CD4-positive, alpha-beta memory T cell (primary cell): ENCODE data around the gene MARCO. TPM values are rescaled to one million over a fixed set of nuclear protein-coding genes. Genes with fewer than 3 reads are reported as not detected.

Source experiments
- CTCF ChIA-PET: fragments of 350-600 bp; sonication (Branson Sonifier 250); formaldehyde crosslinking; loops from one replicate; lab custom pipeline; 2021; ENCODE audit warnings: inconsistent platforms; ENCODE audit not compliant: partially characterized antibody; lab: Charles Lee
- POLR2A ChIA-PET: fragments of 350-600 bp; sonication (Branson Sonifier 250); formaldehyde crosslinking; loops from one replicate; lab custom pipeline; 2021; ENCODE audit not compliant: partially characterized antibody; lab: Charles Lee
- DNase-seq, 5 donors: peaks; one replicate each; pipeline versions ENCODE4 v3.0.0 to v3.0.0-alpha.2; 2020 to 2022; ENCODE audit warnings: mixed read lengths in 1 of 5
- H3K27ac ChIP-seq: one replicate; pipeline ENCODE4 v1.7.0; 2013; ENCODE audit warnings: low read depth, low read length
- H3K27me3 ChIP-seq: 2 replicates; pipeline ENCODE4 v1.7.0; 2013; ENCODE audit warnings: mild to moderate bottlenecking, low read length, moderate library complexity; ENCODE audit not compliant: insufficient read depth
- H3K36me3 ChIP-seq: 2 replicates; pipeline ENCODE4 v1.7.0; 2013; ENCODE audit warnings: mild to moderate bottlenecking, low read length, moderate library complexity; ENCODE audit not compliant: insufficient read depth
- H3K4me1 ChIP-seq: 2 replicates; pipeline ENCODE4 v1.7.0; 2013; ENCODE audit warnings: mild to moderate bottlenecking, low read length, moderate library complexity; ENCODE audit not compliant: insufficient read depth
- H3K4me3 ChIP-seq, 2 donors: one replicate each; pipeline ENCODE4 v1.7.0; 2013; ENCODE audit warnings: low read length in 2 of 2, mild to moderate bottlenecking in 1 of 2
- H3K9me3 ChIP-seq, 2 donors: one replicate each; pipeline ENCODE4 v1.7.0; 2013; ENCODE audit warnings: low read length in 2 of 2, control low read depth in 1 of 2; ENCODE audit not compliant: control insufficient read depth in 1 of 2
- H3K27ac Mint-ChIP-seq, 7 donors: one replicate each; pipeline ENCODE4 v1.8.0; 2020 to 2021; ENCODE audit warnings: mixed read lengths in 7 of 7, mild to moderate bottlenecking in 6 of 7, inconsistent platforms in 3 of 7, moderate library complexity in 3 of 7
- H3K27me3 Mint-ChIP-seq, 2 donors: one replicate each; pipeline ENCODE4 v1.8.0; 2020 to 2021; ENCODE audit warnings: mixed read lengths in 2 of 2
- H3K36me3 Mint-ChIP-seq, 2 donors: one replicate each; pipeline ENCODE4 v1.8.0; 2020 to 2021; ENCODE audit warnings: mixed read lengths in 2 of 2, inconsistent platforms in 1 of 2, mild to moderate bottlenecking in 1 of 2
- H3K4me1 Mint-ChIP-seq, 4 donors: one replicate each; pipeline ENCODE4 v1.8.0; 2020 to 2021; ENCODE audit warnings: mixed read lengths in 4 of 4, mild to moderate bottlenecking in 1 of 4
- H3K4me3 Mint-ChIP-seq, 8 donors: one replicate each; pipeline ENCODE4 v1.8.0; 2020 to 2021; ENCODE audit warnings: mixed read lengths in 8 of 8, mild to moderate bottlenecking in 7 of 8, moderate library complexity in 6 of 8, inconsistent platforms in 3 of 8
- H3K9me3 Mint-ChIP-seq, 8 donors: one replicate each; pipeline ENCODE4 v1.8.0; 2020 to 2021; ENCODE audit warnings: mixed read lengths in 8 of 8, mild to moderate bottlenecking in 5 of 8, inconsistent platforms in 3 of 8, moderate library complexity in 1 of 8
- intact Hi-C: fragments of 100-400 bp; cut with micrococcal nuclease; formaldehyde crosslinking; loops from one replicate; pipeline ENCODE4 v1.15.1; 2023
- polyA plus RNA-seq, 2 donors: library from polyadenylated mRNA; unstranded; fragments of 300-500 nt; fragmentation: Illumina TruSeq; gene quantifications; one replicate each; pipeline ENCODE4 v1.2.3, GENCODE V29; 2021
- total RNA-seq, 2 experiments: library from RNA; stranded (reverse); gene quantifications; one replicate each; pipeline ENCODE4 v1.2.3, GENCODE V29; 2021

The MARCO gene
- total and polyA plus RNA-seq, 4 experiments from 2014 or later = 0.17 TPM; not detected in 3

DNA sequence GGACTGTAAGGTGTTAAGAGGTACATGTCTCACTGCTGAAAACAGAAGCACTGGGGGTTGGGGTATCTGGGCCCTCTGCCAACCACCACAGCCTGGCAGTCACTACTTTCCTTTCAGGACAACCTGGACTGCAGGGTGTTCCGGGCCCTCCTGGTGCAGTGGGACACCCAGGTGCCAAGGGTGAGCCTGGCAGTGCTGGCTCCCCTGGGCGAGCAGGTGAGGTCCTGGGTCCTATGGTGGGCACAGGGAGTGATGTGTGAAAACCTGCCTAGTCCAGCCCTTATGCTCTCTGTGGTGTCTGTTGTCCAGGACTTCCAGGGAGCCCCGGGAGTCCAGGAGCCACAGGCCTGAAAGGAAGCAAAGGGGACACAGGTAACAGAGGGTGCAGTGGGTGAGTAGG, 40.0 kb downstream of the MARCO start:
- Histone ChIP-seq H3K36me3 (no peaks in the 10 kb centered on the region), H3K27ac (no peak overlapping the region), H3K4me3 (no peak overlapping the region), H3K27me3 (no peaks in the 10 kb centered on the region), H3K4me1 (no peaks in the 10 kb centered on the region), H3K9me3 (no peaks in the 10 kb centered on the region)
- intact Hi-C loops = no loop called here
- H3K4me1 Mint-ChIP-seq = no peaks in the 10 kb centered on the region
- H3K4me3 Mint-ChIP-seq = peak overlapping the region in 1 of 8 donors; percentile 23
- H3K27me3 Mint-ChIP-seq = peaks cover 0 to 6% of the 10 kb centered on the region in 2 donors
- CTCF ChIA-PET = no interaction called here
- no peak overlapping the region for H3K27ac Mint-ChIP-seq
- H3K9me3 Mint-ChIP-seq = peaks cover 0 to 7% (median 0%) of the 10 kb centered on the region in 8 donors
- POLR2A ChIA-PET = no interaction called here
- DNase-seq = no peak
- H3K36me3 Mint-ChIP-seq = no peaks in the 10 kb centered on the region

DNA sequence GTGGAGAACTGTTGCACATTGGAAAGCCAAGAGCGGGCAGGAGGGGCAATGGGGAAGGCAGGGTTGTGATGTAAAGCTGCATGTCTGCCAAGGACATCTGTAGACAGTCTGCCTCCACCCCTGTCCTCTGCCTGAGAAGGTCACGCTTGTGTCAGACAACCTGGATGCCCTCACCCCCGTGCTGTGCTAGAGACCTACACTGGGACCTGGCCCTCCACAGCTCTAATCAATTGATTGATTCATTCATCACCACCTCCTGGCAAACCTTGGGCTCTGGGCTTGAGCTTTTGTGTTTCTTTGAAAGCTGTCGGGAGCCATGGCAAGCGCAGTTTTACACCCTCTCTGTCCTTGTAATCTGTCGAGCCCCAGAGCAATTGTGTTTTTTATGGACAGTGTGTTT, 41.1 kb downstream of the MARCO start:
- CTCF ChIA-PET = no interaction called here

DNA sequence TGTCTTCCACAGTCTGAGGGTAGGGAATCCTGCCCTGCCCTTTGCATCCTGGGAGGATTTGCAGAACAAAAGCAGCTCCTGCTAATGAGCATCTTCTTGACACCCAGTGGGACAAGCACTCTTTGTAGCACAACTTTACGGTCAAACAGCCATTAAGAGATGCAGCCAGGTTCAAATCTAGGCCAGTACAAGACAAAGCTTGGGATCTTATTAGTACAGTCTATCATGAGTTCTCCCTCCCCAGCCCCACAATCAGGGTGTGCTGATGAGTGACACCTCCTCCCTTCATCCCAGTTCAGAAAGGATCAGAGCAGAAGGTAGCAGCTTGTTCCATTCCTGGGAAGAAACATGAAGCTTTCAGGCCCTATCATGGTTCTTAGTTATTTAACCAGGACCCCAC, 41.9 kb downstream of the MARCO start:
- Histone ChIP-seq H3K4me1 (no peaks in the 10 kb centered on the region), H3K9me3 (no peaks in the 10 kb centered on the region), H3K27me3 (no peaks in the 10 kb centered on the region), H3K27ac (no peak overlapping the region), H3K4me3 (no peak overlapping the region), H3K36me3 (no peaks in the 10 kb centered on the region)
- CTCF ChIA-PET = no interaction called here
- Mint-ChIP-seq H3K4me3 (no peak overlapping the region), H3K4me1 (no peaks in the 10 kb centered on the region), H3K36me3 (no peaks in the 10 kb centered on the region), H3K27me3 (peaks cover 0 to 5% of the 10 kb centered on the region in 2 donors), H3K27ac (no peak overlapping the region), H3K9me3 (no peaks in the 10 kb centered on the region)
- POLR2A ChIA-PET = no interaction called here
- intact Hi-C loops = no loop called here
- no peak for DNase-seq

More for the DNA sequence above, 41.1 kb downstream of the MARCO start:
- DNase-seq = no peak
- no peaks in the 10 kb centered on the region for H3K36me3 ChIP-seq
- Mint-ChIP-seq H3K4me1 (no peaks in the 10 kb centered on the region), H3K27ac (no peak overlapping the region), H3K27me3 (peaks cover 0 to 6% of the 10 kb centered on the region in 2 donors), H3K9me3 (peaks cover 0 to under 1% (median 0%) of the 10 kb centered on the region in 8 donors), H3K36me3 (no peaks in the 10 kb centered on the region), H3K4me3 (no peak overlapping the region)
- intact Hi-C loops = no loop called here
- H3K27ac ChIP-seq = no peak overlapping the region
- H3K4me1 ChIP-seq = no peaks in the 10 kb centered on the region
- no peaks in the 10 kb centered on the region for H3K9me3 ChIP-seq
- H3K27me3 ChIP-seq = no peaks in the 10 kb centered on the region
- POLR2A ChIA-PET = no interaction called here
- H3K4me3 ChIP-seq = no peak overlapping the region

DNA sequence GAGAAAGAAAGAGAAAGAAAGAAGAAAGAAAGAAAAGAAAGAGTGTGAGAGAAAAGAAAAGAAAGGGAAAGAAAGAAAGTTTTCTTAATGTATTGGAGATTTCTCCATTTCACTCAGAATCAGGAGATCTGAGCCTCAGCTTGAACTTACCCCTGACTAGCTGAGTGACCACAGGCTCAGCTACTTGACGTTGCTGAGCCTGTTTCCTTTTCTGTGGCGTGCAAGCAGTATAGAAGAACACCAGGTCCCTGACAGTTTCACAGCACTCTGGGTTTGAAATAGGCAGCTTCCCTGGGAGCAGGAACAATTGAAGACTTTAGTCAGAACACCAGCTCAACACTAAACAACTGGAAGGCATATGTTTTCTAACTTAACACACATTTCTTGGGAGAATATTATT, 44.7 kb downstream of the MARCO start:
- CTCF ChIA-PET = interaction anchor here (1.9 kb wide), 1 partner anchor 105 kb away, joined by 4 read pairs; no protein-coding TSS in a partner anchor
- Mint-ChIP-seq H3K27ac (no peak overlapping the region), H3K4me1 (no peaks in the 10 kb centered on the region), H3K9me3 (peaks cover 0 to 2% (median 0%) of the 10 kb centered on the region in 8 donors), H3K4me3 (no peak overlapping the region), H3K27me3 (no peaks in the 10 kb centered on the region), H3K36me3 (no peaks in the 10 kb centered on the region)
- H3K27me3 ChIP-seq = no peaks in the 10 kb centered on the region
- no peaks in the 10 kb centered on the region for H3K9me3 ChIP-seq
- no peaks in the 10 kb centered on the region for H3K36me3 ChIP-seq
- POLR2A ChIA-PET = no interaction called here
- no peak overlapping the region for H3K4me3 ChIP-seq
- DNase-seq = no peak
- H3K4me1 ChIP-seq = no peaks in the 10 kb centered on the region
- intact Hi-C loops = no loop called here
- H3K27ac ChIP-seq = no peak overlapping the region

DNA sequence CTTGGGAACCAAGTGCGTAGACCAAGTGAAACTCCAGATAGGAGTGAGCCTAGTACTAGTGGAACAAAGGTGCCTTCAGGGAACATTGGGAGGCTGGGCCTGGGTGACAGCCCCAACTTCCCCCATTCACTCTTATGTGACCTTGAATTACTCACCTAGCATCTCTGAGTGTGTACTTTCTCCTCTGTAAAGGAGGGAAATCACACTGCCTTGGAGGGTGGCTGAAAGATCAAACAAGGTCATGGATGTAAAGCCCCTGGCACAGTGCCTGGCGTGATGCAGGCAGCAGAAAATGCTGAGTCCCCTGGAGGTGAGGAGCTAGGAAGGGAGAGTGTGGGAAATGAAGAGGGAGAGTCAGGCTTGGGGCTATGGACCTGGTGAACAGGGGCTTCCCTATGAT, 45.9 kb downstream of the MARCO start:
- Mint-ChIP-seq H3K36me3 (no peaks in the 10 kb centered on the region), H3K9me3 (peaks cover 0 to 2% (median 0%) of the 10 kb centered on the region in 8 donors), H3K4me1 (peaks cover 0 to 4% (median 0%) of the 10 kb centered on the region in 4 donors), H3K27ac (peak overlapping the region in 1 of 7 donors; percentile 19), H3K4me3 (no peak overlapping the region), H3K27me3 (no peaks in the 10 kb centered on the region)
- DNase-seq = no peak
- intact Hi-C loops = no loop called here
- POLR2A ChIA-PET = no interaction called here
- no peak overlapping the region for H3K4me3 ChIP-seq
- CTCF ChIA-PET = no interaction called here
- no peaks in the 10 kb centered on the region for H3K27me3 ChIP-seq
- no peaks in the 10 kb centered on the region for H3K4me1 ChIP-seq
- H3K9me3 ChIP-seq = no peaks in the 10 kb centered on the region
- no peaks in the 10 kb centered on the region for H3K36me3 ChIP-seq
- no peak overlapping the region for H3K27ac ChIP-seq

DNA sequence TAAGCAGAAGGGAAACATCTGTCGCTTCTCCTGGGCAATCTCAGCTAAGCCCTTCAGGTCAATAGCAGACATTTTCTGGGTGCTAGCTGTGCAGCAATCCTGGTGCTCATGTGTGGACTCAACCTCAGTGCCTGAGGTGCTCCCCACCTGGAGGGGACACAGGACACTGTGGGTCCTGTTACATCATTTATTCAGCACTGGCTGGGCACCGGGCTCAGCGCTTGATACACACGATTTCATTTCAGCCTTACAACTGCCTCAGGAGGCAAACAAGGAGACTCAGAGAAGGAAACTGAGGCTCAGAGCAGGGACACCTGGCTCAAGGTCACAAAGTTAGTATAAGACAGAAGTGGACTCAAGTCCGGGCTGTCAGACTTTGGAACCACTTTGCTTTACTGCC, 46.7 kb downstream of the MARCO start:
- Histone ChIP-seq H3K9me3 (no peaks in the 10 kb centered on the region), H3K4me1 (no peaks in the 10 kb centered on the region), H3K4me3 (no peak overlapping the region), H3K27ac (no peak overlapping the region), H3K36me3 (no peaks in the 10 kb centered on the region), H3K27me3 (no peaks in the 10 kb centered on the region)
- Mint-ChIP-seq H3K36me3 (no peaks in the 10 kb centered on the region), H3K9me3 (peaks cover 0 to 2% (median 0%) of the 10 kb centered on the region in 8 donors), H3K27ac (no peak overlapping the region), H3K27me3 (no peaks in the 10 kb centered on the region), H3K4me1 (peaks cover 0 to 7% (median 0%) of the 10 kb centered on the region in 4 donors), H3K4me3 (no peak overlapping the region)
- CTCF ChIA-PET = no interaction called here
- POLR2A ChIA-PET = no interaction called here
- intact Hi-C loops = no loop called here
- DNase-seq = no peak

DNA sequence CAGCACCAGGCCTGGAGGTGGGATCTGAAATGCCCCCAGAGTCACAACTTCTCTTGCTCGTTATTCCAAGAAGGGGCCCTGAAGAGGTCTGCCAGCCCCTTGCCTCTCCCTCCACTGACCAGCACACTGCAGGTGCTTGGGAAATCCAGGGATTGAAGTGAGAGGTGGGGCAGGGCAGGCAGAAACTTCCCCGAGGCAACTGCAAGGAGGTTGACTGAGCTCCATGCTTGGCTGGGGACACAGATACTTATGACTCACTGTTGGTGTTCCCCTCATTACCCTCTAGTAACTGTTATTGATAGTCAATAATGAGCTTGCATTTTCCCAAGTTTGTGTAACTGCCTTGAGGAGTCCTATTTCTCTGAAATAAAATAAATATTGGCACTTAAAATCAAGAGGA, 47.5 kb downstream of the MARCO start:
- H3K36me3 Mint-ChIP-seq = no peaks in the 10 kb centered on the region
- DNase-seq = no peak

More for the DNA sequence above, 47.5 kb downstream of the MARCO start:
- H3K4me3 Mint-ChIP-seq = no peak overlapping the region
- no peaks in the 10 kb centered on the region for H3K36me3 ChIP-seq
- peaks cover 0 to 7% (median 0%) of the 10 kb centered on the region in 4 donors for H3K4me1 Mint-ChIP-seq
- no peak overlapping the region for H3K4me3 ChIP-seq
- ChIA-PET CTCF (no interaction called here), POLR2A (no interaction called here)
- H3K4me1 ChIP-seq = no peaks in the 10 kb centered on the region
- H3K27ac Mint-ChIP-seq = no peak overlapping the region
- H3K27me3 ChIP-seq = no peaks in the 10 kb centered on the region
- no peak overlapping the region for H3K27ac ChIP-seq
- peaks cover 0 to 2% (median 0%) of the 10 kb centered on the region in 8 donors for H3K9me3 Mint-ChIP-seq
- intact Hi-C loops = no loop called here
- no peaks in the 10 kb centered on the region for H3K27me3 Mint-ChIP-seq
- H3K9me3 ChIP-seq = no peaks in the 10 kb centered on the region
